Epithelial cell of prostate (primary cell): Measurements from ENCODE around the gene HOXB4.

ENCODE experiments used
- DNase-seq: peaks from one replicate; pipeline ENCODE4 v3.0.0-alpha.2; 2011; ENCODE audit warnings: low read depth, low spot score
- H3K27ac ChIP-seq: fragments of 450-650 bp; 2 replicates; pipeline ENCODE4 v1.5.1; 2017; ENCODE audit warnings: mild to moderate bottlenecking

HOXB4 gene

GRCh38 chr17:48562934-48563333 is 15.2 kb downstream of the HOXB4 start:
- DNase-seq = no peak

DNA sequence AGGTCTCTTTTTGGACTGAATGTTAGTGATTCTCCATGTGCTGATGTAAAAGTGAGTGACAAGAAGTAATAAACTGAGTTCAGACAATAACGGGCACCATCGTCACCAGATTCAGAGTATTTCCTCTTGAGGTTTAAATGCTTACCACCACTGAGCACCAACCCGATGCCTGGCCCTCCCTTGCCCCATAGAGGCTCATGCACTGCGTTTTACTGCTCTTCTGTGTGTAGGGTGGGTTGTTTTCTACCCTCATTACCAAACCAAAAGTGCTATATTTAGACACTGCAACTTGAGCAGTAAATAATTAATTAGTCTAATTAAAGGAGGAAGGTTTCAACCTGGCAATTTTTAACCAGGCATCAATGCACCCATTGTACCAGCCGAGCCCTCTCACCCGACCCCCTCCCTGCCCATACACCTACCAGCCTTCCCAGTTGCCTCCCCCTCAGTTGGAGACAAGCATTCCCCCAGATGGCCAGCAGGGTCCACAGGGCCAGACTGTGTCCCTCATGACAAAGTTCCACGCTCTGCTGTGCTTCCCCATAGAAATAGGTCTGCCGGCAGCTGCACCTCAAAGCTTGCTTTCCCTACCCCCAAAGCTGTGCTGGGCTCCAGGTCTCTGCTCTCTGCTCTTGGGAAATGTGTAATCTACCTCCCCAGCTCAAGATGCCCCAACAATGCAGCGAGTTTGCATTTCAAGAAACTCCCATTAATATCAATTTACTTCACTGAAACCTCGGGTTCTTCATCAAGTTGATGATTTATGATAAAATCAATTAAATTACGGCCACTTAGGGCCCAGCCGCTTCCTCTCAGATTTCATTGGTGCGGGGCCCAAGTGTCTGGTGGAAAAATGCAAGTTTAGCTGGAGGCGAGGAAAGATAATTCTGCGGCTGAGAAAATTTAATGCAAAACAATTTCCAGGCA is 16.0 kb downstream of the HOXB4 start:
- no peak overlapping the region for H3K27ac ChIP-seq
- no peak for DNase-seq

More at GRCh38 chr17:48562934-48563333, 15.2 kb downstream of the HOXB4 start:
- no peak overlapping the region for H3K27ac ChIP-seq

DNA sequence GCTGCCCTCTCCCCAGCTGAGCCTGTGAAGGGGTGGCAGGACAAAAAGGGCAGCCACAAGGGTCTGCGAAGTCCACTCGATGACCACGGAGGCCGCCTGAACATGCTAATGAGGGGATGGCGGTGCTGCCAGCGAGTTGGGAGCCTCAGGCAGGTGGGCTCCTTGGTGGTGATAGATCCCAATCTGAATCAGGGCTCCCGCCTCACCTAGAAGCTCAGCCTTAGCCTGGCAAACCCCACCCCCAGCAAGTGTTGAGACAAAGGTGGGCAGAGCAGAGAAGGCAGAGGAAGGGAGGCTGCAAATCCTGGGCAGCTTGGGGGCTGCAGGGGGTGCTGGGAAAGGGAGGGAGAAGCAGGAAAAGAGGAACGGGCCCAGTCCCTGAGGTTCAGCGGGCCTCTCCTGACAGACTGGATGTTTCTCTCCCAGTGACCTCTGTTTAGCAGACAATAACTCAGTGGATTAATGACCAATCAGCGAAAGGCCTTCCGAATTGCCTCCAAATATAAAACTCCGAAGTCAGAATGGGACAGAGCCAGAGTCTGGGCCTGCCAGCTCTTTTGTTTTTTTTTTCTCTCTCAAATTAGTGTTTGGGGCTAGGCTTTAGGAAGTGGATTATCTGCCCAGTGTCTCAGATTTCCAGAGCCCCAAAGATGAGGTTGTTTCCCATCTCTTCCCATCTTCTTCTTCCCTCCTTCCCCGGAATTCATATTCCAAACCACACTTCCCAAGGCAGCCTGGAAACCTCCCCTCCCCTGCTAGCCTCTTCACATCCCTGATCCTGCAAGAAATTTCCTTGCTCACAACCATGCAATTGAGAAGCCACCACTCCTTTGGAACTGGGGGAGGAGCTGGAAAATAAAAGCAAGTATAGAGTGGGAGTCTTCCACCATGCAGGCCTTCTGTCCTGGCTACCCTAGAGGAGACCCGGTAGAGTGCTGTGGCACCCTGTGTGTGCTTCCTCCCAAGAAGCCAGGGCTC is 18.0 kb downstream of the HOXB4 start:
- DNase-seq = no peak
- no peak overlapping the region for H3K27ac ChIP-seq

DNA sequence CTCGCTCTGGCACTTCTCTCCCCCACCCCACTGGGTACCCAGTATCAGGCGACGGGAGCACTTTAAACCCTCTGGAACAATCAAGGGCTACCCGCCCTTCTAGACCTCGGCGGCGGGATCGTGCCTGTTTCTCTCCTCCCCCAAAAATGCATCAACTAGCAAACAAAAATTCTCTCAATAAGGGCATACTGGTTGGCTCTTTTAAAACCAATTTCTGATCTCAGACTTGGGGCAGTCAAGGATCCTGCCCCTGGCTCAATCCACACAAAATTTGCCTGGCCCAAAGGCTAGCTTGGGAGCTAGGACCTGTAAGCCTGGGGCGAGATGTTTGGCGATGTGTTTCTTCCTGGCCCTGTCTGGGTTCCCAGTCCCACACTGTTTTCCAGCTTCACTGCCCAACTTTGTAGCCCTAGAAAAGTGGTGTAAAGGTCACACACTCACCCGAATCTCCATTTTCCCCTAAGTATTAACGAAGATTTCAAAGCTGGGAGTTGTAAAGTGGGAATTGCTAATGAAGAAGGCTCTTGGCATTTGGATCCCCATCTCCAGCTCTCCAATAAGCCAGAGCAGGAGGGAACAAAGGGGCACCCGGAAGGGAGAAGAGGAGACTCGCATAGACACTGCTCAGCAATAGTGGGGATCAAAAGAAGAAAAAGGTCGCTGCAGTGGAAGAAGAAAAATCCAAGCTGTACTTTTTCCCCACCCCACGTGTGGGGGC is 18.9 kb downstream of the HOXB4 start:
- DNase-seq = no peak
- no peak overlapping the region for H3K27ac ChIP-seq

GRCh38 chr17:48558831-48559121 is 19.4 kb downstream of the HOXB4 start:
- no peak overlapping the region for H3K27ac ChIP-seq
- DNase-seq = no peak

DNA sequence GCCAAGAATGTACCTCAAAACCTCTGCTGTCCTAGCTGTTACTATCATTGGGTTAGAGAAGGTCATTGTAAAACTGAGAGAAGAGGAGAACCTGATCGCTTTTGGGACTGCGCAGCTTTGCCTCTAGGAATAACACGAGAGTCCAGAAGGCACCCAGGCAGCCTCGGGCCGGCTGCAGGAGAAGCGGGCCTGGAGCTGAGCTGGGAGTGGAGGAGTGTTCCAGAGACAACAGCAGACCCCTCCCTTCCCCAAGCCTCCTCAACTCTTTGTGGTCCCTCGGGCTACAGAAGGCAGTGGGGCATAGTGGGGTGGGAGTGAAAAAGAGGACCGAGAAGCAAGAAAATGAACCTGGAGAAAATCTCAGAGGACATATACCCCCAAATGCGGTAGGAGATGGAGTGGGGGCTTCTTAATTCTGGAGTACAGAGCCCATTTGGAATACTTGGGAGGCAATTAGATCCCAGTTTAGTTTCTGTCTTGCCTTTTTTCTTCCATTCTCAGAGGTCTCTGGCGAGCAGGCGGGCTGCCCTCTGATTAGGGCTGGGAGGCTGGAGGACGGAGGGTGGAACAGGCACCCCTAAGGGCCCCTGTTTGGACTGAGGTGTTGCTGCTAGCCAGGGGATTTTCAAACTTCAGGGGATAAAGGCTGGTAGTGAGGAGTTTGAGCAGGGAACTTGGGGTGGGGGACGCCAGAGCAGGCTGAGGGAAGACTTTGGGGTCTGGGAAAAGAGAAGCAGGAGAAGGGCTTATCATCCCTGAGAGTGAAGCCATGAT is 19.9 kb downstream of the HOXB4 start:
- H3K27ac ChIP-seq = no peak overlapping the region
- no peak for DNase-seq

DNA sequence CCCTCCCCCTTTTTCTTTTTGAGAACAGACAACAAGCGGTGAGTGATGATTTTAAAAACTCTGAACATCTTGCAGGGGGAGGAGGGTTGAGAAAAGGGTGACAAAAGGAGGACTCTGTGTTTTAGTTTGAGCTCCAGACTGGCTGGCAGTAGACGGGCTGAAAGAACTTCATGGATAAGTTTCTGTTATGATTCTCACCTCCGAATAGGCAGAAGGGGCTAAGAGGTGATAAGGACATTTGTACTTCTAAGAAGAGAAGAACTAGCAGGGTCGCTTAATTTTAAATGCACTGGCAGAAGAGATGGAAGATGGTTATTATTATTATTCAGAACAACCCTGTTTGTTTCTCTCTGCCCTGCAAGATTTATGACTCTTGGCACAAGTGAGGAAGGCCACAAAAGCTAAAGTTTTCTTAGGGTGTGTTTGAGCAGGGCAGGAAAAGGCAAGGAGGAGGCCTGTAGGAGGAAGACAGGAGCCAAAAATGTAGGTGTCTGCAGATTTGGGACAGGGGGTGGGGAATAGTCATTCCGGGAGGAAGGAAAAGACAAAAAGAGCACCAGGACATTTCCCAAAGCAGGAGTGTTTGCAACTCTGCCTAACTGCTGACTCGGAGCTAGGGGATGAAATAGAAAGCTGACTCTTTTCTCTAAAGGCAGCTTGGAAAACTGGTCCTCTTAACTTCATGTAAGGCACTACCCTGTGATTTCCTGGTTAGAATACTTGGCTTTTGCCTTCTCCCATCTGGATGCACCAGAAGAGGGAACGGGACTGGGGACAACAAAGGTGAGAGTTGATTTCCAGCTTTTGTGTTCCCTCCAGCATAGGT is 21.4 kb downstream of the HOXB4 start:
- no peak overlapping the region for H3K27ac ChIP-seq
- no peak for DNase-seq

DNA sequence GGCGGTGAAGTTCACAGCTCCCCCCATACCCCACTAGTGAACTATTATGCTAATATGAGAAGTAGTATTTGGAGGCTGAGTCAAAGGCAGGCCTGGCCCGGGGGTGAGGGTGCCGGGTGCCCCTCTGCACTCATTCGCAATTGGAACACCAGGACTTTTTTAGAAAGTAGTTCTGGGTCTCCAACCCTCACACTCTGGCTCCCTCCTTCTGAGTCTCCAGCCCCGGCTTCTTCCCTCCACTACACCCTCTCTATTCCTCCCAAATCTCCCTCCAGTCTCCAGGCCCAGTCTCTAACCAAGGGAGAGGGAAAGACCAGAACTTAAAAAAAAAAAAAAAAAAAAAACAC is 21.9 kb downstream of the HOXB4 start:
- no peak for DNase-seq
- H3K27ac ChIP-seq = no peak overlapping the region

GRCh38 chr17:48555258-48556228 is 22.6 kb downstream of the HOXB4 start:
- DNase-seq = peak; percentile 87
- peak overlapping the region; percentile 65 for H3K27ac ChIP-seq

- no peak for DNase-seq
- peak overlapping the region; percentile 65 for H3K27ac ChIP-seq
These were observed 23.5 kb downstream of the HOXB4 start for GRCh38 chr17:48554412-48555257.

- no peak for DNase-seq
- no peak overlapping the region for H3K27ac ChIP-seq
These were observed 24.3 kb downstream of the HOXB4 start for GRCh38 chr17:48553826-48554225.

DNA sequence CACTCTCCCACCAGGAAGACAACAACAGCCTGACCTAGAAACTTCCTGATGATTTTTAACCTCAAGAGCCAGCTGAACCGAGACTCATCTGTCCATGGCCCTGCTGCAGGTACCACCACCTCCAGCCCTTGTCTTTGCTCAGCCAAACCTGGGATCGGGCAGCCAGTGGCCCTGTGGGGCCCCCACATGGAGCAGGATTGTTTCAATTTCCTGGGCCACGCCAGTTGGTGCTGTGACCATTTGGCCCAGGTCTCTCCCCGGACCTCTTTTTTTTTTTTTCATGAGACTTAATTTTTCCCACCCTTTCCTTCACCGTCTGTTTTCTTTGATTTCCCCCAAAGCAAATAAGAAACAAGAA is 25.0 kb downstream of the HOXB4 start:
- no peak overlapping the region for H3K27ac ChIP-seq
- no peak for DNase-seq

DNA sequence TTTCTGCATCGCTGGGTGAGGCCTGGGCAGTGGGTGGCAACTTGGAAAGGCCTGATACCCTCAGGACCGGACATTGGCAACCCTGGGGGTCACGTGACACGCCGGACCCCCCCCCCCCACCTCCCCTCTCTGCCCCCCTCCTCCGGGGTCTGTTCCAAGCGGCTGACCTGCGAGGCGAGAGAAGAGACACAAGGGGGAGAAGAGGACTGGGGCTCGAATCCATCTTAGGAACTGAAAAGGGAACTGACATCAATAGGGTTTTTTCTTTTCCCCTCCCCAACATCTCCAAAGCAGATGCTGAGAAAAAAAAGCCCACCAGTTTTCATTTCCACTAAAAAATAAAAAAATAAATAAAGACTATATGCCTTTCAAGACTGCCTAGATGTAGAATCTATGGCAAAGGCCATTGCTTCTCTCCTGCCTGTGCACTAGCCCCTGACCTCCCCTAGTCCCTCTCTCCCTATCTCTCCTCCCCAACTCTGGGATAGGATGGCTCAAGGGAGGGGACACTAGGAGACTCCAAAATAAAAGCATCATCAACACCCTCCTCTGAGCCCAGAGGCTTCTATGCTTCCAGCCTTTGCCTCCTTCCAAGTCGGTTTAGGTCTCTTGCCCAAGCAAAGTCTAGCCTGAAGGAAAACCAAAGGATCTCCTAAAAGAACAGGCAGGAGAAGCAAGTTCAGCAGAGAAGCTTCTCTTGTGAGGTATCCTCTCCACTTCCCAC is 25.5 kb downstream of the HOXB4 start:
- no peak overlapping the region for H3K27ac ChIP-seq
- no peak for DNase-seq

GRCh38 chr17:48551596-48552465 is 26.3 kb downstream of the HOXB4 start:
- H3K27ac ChIP-seq = no peak overlapping the region
- no peak for DNase-seq

DNA sequence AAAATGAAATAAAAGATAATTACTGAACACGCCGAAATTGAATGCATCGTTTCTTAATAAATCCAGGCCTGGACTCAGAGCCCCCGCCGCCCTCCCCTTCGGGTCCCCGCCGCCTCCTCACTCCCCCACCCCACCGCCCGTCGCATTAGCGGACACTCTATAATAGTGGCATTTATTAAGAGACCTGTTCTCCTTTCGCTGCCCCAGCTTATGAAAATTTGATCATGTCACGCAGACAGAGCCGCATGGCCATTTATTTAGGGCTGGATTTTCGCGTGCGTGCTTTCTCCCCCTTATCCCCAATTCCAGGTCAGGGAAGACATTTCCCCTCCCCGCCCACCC is 27.0 kb downstream of the HOXB4 start:
- H3K27ac ChIP-seq = no peak overlapping the region
- no peak for DNase-seq
